Ovary (tissue), 9 donors: ENCODE results near the gene CBY1. TPM values are rescaled to one million over a fixed set of nuclear protein-coding genes. Genes with fewer than 3 reads are reported as not detected.

Source experiments
- DNase-seq, 5 donors: peaks; one replicate each; pipeline ENCODE4 v3.0.0-alpha.2; 2019 to 2020
- H3K27ac ChIP-seq, 2 donors: fragments of 200-600 bp; one replicate each; pipeline versions ENCODE4 v1.5.1 to v1.8.0; 2019 to 2022
- H3K27me3 ChIP-seq: fragments of 200-600 bp; one replicate; pipeline ENCODE4 v1.8.0; 2022
- H3K36me3 ChIP-seq: fragments of 200-600 bp; sonication (generic); one replicate; pipeline ENCODE4 v1.5.1; 2019
- H3K4me1 ChIP-seq: one replicate; pipeline ENCODE4 v1.8.1; 2013; ENCODE audit warnings: mild to moderate bottlenecking, moderate library complexity; ENCODE audit not compliant: insufficient read depth
- H3K4me3 ChIP-seq: fragments of 200-600 bp; sonication (generic); one replicate; pipeline ENCODE4 v1.5.1; 2017
- H3K9me3 ChIP-seq, 2 donors: fragments of 200-600 bp in 1 of 2; sonication (generic) in 1 of 2; one replicate each; pipeline versions ENCODE4 v1.5.1 to v1.8.1; 2013 to 2019; ENCODE audit warnings: mild to moderate bottlenecking in 1 of 2, moderate library complexity in 1 of 2
- EP300 ChIP-seq: sonication (generic); formaldehyde crosslinking; IDR thresholded peaks from one replicate; pipeline ENCODE4 v1.6.1; 2017; ENCODE audit warnings: antibody characterized with exemption
- POLR2A ChIP-seq: fragments of 450-650 bp; IDR thresholded peaks from one replicate; pipeline ENCODE4 v1.6.1; 2017; ENCODE audit warnings: antibody characterized with exemption, mild to moderate bottlenecking, moderate library complexity
- WGBS, 3 donors: extraction: QIAGEN DNeasy Blood & Tissue Kit in 1 of 3; methylation state at CpG; one replicate each; pipeline versions ENCODE4 v1.1.5 to v1.1.7; 2013 to 2017; 5-methylcytosine and 5-hydroxymethylcytosine counted together
- intact Hi-C, 4 donors: fragments of 100-400 bp; cut with DNase I; formaldehyde crosslinking; loops; one replicate each; pipeline versions ENCODE4 v1.11.0 to v1.15.1; 2022 to 2023
- polyA plus RNA-seq, 2 donors: library from polyadenylated mRNA; stranded (reverse); fragments of 200-250 nt in 1 of 2; fragments of 350-450 nt in 1 of 2; fragmentation: Illumina TruSeq in 1 of 2; extraction: RNeasy Lipid Tissue Mini Kit (QIAGEN cat#74804) in 1 of 2; gene quantifications; one replicate each; pipeline ENCODE4 v1.2.3, GENCODE V29; 2013 to 2014
- total RNA-seq, 7 donors: library from RNA; depleted of rRNA in 2 of 7; stranded (reverse); fragments of >200 nt in 2 of 7; fragmentation: NEBNext Ultra II Directional in 3 of 7; extraction: Animal tissue kit (Norgen Biotek cat#: 25700) in 3 of 7; gene quantifications; one replicate each; pipeline versions ENCODE4 v1.1.0 to v1.2.4, GENCODE V29; 2016 to 2023
- TF ChIP-seq, protein P1 (sequence below), 3 donors: fragments of 450-650 bp in 2 of 3; fragments of 200-600 bp in 1 of 3; IDR thresholded peaks; one replicate each; pipeline versions ENCODE4 v1.5.1 to v1.8.0; 2016 to 2022; ENCODE audit warnings: antibody characterized with exemption in 3 of 3, mild to moderate bottlenecking in 1 of 3
- donor health status: DM: no; HTN: no; CAD: no; lungs with moderate emphysema.
- donor health status: DM: no; HTN: no; CAD: no.
- donor health status: Bipolar disorder and iron deficiency.
- donor health status: DM: yes; HTN: yes; CAD: no.
- donor health status: DM: no; HTN: no; CAD: no.
- donor health status: DM: yes; HTN: yes; CAD: no.

CBY1 gene
- total and polyA plus RNA-seq, 9 donors: 15.5 to 84.0 (median 40.5) TPM

DNA sequence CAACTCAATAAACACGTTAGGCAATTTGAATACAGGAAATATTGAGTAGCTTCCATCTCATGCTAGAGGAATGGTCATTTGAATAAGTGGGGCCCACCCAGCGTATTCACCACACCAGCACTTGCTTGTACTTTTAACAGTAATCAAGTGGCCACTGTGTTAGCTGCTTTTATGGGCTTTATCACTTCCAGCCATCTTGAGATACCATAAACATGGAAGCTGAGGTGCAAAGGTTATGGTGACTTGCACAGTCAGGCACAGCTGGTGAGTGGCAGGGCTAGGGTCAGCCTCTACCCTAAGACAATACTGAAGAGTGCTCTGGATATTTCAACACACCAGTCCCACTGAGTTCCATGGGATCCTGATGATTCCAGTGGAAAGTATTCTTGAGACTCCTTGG, 37.6 kb downstream of the CBY1 start:
- WGBS, 3 donors: 79 to 87% (median 82%) methylated on average over 2 of the region's 2 CpGs
- Histone ChIP-seq H3K4me3 (no peak overlapping the region), H3K27ac (no peak overlapping the region), H3K36me3 (no peaks in the 10 kb centered on the region), H3K27me3 (no peaks in the 10 kb centered on the region), H3K9me3 (no peaks in the 10 kb centered on the region), H3K4me1 (peaks cover 11% of the 10 kb centered on the region)
- intact Hi-C loops: no loop called here
- TF ChIP-seq, protein P1, sequence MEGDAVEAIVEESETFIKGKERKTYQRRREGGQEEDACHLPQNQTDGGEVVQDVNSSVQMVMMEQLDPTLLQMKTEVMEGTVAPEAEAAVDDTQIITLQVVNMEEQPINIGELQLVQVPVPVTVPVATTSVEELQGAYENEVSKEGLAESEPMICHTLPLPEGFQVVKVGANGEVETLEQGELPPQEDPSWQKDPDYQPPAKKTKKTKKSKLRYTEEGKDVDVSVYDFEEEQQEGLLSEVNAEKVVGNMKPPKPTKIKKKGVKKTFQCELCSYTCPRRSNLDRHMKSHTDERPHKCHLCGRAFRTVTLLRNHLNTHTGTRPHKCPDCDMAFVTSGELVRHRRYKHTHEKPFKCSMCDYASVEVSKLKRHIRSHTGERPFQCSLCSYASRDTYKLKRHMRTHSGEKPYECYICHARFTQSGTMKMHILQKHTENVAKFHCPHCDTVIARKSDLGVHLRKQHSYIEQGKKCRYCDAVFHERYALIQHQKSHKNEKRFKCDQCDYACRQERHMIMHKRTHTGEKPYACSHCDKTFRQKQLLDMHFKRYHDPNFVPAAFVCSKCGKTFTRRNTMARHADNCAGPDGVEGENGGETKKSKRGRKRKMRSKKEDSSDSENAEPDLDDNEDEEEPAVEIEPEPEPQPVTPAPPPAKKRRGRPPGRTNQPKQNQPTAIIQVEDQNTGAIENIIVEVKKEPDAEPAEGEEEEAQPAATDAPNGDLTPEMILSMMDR (IDR thresholded peaks at IDR 0.05): no peak
- DNase-seq: no peak

DNA sequence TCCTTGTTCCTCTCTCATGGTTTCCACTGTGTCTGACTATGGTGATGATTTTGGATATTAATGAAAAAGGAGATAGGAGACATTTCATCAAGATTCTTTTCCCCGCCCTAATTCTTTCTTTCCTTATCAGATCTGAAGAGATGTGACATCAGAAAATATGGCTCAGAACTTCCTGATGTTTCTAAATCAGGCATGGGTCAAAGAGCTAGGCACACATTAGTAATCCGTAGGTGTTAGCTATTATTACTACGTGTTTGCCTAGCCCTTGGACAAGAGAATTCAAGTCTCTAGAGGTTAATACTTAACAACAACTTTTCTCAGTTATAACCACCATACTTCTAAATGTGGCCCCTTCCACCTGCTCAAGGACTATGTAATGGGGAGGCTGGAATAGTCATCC, 38.5 kb downstream of the CBY1 start:
- H3K27me3 ChIP-seq: no peaks in the 10 kb centered on the region
- intact Hi-C loops: loop anchor here in 1 of 4 donors (5.0 kb wide), 1 partner anchor 128 kb away; no protein-coding TSS in a partner anchor
- WGBS, 3 donors: 84 to 86% (median 85%) methylated on average over 3 of the region's 3 CpGs
- H3K27ac ChIP-seq: no peak overlapping the region
- TF ChIP-seq EP300 (no peak), POLR2A (no peak)
- TF ChIP-seq, protein P1 (IDR thresholded peaks at IDR 0.05): no peak
- H3K4me1 ChIP-seq: peaks cover 16% of the 10 kb centered on the region
- H3K4me3 ChIP-seq: no peak overlapping the region
- no peaks in the 10 kb centered on the region for H3K36me3 ChIP-seq
- H3K9me3 ChIP-seq: no peaks in the 10 kb centered on the region
- DNase-seq: no peak

DNA sequence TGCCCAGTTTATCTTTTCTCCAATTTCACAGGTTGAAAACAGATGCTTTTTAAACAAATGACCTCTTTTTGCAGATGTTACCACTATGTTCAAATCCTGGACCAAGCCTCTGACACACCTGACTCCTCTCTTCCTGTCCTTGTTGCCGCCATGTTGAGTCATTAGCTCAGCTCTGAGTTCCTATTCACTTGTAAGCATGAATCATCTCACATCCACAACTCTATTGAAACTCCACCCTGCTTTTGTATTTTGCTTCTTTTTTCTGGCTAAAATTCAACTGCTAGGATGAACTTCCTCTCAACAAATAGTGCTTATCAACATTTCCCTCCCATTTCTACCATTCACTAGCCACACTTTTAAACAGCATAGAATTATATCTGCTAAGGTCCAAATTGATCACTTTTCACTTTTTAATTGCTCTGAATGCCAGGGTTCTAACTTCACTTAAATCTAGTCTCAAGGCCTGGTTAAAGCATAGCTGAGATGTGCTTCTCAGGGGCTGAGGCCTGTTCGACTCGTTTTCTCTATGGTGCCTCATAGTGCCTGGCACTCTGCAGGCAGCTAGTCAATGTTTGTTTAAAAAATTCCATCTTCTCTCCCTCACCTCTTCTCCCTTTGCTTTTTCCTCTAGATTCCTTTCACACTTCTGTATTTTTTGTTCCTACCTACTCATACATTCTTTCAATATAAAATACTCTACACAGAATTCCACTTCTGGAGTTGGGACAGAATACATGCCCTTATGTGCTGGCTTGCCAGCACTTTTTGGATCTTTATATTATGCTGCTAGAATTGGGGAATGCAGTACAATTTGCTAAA, 40.4 kb downstream of the CBY1 start:
- Histone ChIP-seq H3K4me3 (no peak overlapping the region), H3K9me3 (no peaks in the 10 kb centered on the region), H3K36me3 (no peaks in the 10 kb centered on the region), H3K27ac (no peak overlapping the region), H3K27me3 (no peaks in the 10 kb centered on the region), H3K4me1 (peaks cover 14% of the 10 kb centered on the region)
- TF ChIP-seq POLR2A: no peak
- no peak for TF ChIP-seq EP300
- TF ChIP-seq, protein P1 (IDR thresholded peaks at IDR 0.05): no peak
- no peak for DNase-seq
- 25 to 28% (median 26%) methylated on average over 3 of the region's 3 CpGs for WGBS, 3 donors
- intact Hi-C loops: loop anchor here in 1 of 4 donors (5.0 kb wide), 1 partner anchor 130 kb away; no protein-coding TSS in a partner anchor

DNA sequence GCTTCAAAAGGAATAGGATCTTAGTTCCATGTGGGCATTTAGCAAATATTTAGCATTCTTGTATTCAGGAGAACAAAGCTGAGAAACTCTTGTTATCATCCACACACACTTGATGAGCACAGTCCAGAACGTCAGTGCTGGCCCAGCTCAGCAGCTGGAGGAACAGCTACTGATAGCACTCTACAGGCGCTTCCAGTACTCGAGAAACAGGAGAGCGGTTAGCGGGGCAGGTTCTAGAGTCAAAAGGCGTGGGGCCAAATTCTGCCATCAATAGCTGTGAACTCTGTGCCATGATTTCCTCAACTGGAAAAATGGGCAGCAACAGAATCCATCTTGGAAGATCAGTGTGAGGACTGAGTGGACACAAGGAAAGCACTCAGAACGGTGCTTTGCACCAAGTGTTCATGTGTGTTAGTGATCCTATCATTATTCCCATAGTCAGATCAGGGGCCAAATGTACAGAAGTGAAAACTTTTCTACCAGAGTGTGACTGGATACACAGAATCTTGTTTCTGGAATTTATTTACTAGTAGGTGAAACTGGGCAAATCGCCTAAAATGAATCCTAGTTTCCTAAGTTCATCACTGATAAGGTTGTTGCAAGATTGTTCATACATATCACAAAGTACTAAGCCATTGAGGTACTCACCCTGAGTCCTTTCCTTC, 41.1 kb downstream of the CBY1 start:
- H3K27me3 ChIP-seq: no peaks in the 10 kb centered on the region
- WGBS, 3 donors: 33 to 42% (median 35%) methylated on average over 8 of the region's 8 CpGs
- H3K36me3 ChIP-seq: no peaks in the 10 kb centered on the region
- TF ChIP-seq EP300: no peak
- TF ChIP-seq, protein P1 (IDR thresholded peaks at IDR 0.05): no peak
- TF ChIP-seq POLR2A: no peak
- H3K9me3 ChIP-seq: no peaks in the 10 kb centered on the region
- intact Hi-C loops: loop anchor here in 1 of 4 donors (5.0 kb wide), 1 partner anchor 130 kb away; no protein-coding TSS in a partner anchor
- peak in 1 of 5 donors; percentile 55 for DNase-seq
- no peak overlapping the region for H3K27ac ChIP-seq
- H3K4me3 ChIP-seq: no peak overlapping the region
- peaks cover 14% of the 10 kb centered on the region for H3K4me1 ChIP-seq
